Measurements from ENCODE around the gene CCDC83. TPM values are rescaled to one million over a fixed set of nuclear protein-coding genes. Genes with fewer than 3 reads are reported as not detected.
"Not testable (repeated sequence)": the region's sequence is repeated elsewhere in the genome, so short reads cannot be mapped to it uniquely, and the experiment has no call there.

The CCDC83 gene
- total RNA-seq, 2 donors from 2014 or later, result not detected

DNA sequence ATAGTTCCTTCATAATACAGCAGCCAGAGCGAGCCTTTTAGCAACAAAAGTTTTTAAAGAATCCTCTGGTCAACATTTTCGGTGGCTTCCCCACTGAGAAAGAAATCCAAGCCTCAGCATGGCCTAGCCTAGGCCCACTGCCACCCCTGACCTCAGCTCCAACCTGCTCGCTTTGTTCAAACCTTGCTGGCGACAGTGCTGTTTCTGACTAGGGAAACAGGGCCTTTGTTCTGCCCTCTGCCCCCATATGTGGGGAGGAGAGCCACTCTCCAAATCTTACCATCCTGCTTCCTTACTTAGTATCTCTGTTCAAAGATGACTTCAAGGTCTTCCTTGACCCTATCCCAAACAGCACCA lies 95.8 kb downstream of the CCDC83 start:
- intact Hi-C loops (cut with DNase I), result no loop called here
- DNase-seq (ENCODE audit: low spot score), result no peak

GRCh38 chr11:85951428-85952107 lies 96.4 kb downstream of the CCDC83 start:
- intact Hi-C loops (cut with DNase I), result no loop called here

GRCh38 chr11:85952108-85952485 lies 96.9 kb downstream of the CCDC83 start:
- DNase-seq (ENCODE audit: low spot score); intact Hi-C loops (cut with DNase I): not testable (repeated sequence)

More at GRCh38 chr11:85951428-85952107, 96.4 kb downstream of the CCDC83 start:
- no peak for DNase-seq (ENCODE audit: low spot score)

DNA sequence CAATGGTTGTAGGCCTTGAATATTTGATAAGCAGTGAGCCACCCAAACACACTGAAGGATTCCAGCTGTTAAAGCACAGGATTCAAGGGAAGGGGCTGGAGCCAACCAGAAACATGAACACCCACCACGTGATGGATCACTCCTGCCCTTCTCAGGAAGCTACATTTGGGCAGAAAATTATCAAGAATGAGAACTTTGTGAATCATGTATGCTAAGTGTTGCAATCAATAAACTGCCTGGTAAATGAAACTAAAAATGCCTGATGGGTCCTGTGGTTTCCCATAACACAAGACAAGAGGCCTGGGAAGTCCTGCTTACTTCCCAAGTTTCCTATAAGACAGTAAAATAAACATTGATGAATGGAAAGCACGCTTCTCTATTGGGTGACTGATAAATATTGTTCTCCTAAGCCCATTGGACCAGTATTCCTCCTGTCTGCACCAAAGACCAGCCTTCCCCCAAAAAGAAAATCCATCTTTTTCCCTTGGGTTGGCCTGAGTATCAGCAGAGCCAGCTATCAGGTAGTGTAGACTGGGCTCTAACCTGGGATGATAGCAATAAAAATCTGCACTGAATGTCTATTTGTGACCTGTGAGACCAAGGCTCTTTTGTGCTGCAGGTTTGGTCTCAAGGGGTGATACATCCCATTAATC lies 98.4 kb downstream of the CCDC83 start:
- no peak for DNase-seq (ENCODE audit: low spot score)
- intact Hi-C loops (cut with DNase I), result no loop called here

DNA sequence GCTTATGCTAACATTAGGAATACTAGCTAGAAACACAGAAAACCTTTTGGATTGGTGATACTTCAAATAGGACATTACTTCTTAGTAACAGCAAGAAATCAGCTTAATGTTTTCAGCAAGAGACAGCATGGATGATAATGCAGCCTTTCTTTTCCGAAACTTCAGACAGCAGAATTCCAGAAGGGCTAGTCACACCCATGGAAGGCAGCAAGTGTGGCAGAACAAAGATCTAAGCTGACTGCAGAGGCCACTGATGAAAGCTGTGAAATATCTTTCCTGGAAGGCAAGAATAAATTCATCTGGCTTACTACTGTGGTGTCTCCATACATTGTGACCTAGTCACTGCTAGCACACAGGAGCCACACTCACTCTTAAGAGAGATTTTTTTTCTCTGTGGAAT lies 100.3 kb downstream of the CCDC83 start:
- intact Hi-C loops (cut with DNase I), result no loop called here

DNA sequence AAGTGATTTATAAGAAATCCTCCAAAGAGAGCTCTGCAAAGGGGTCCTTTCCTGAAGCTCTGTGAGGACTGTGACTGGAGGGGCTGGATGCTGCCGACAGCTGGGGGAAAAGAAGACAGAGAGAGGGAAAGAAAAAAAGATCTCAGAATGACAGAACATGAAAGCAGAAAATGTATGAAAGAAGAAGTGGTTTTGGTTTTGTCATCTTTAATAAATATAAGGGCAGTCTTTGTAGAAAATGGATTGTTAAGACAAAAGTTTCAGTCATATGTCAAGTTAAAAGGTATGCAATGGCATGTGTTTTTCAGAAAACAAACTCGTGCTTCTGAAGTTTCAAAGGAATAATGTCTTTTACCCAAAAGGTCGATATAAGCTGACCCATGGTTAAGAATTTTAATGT lies 105.5 kb downstream of the CCDC83 start:
- intact Hi-C loops (cut with DNase I), result no loop called here
- DNase-seq (ENCODE audit: low spot score), result no peak

More for the DNA sequence above, 100.3 kb downstream of the CCDC83 start:
- DNase-seq (ENCODE audit: low spot score), result no peak

- no peak for DNase-seq (ENCODE audit: low spot score)
These were observed 105.9 kb downstream of the CCDC83 start for GRCh38 chr11:85961130-85961529.

GRCh38 chr11:85961930-85962363 lies 106.8 kb downstream of the CCDC83 start:
- intact Hi-C loops (cut with DNase I), result no loop called here
- no peak for DNase-seq (ENCODE audit: low spot score)

More at GRCh38 chr11:85961130-85961529, 105.9 kb downstream of the CCDC83 start:
- intact Hi-C loops (cut with DNase I), result no loop called here

- intact Hi-C loops (cut with DNase I), result no loop called here
- no peak for DNase-seq (ENCODE audit: low spot score)
These were observed 110.0 kb downstream of the CCDC83 start for GRCh38 chr11:85965202-85965601.

DNA sequence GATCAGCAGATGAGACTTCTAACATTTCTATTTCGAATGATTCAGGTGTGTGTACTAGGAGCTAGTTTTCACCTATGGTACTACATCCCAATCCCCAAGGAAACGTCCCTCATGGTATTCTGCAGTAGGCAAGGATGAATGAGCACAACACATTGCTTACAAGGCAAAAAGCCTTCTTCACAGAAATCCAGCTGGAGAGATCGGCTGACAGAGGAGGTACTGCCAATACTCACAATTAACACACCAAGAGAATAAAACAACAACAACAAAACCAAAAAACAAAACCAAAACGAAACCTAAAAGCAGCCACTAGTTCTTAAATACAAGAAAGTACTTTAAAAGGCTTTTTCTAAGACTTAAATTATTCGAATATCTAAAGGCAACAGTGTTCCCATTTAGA lies 112.3 kb downstream of the CCDC83 start:
- intact Hi-C loops (cut with DNase I), result no loop called here
- DNase-seq (ENCODE audit: low spot score), result no peak

Other genes with a start within 250 kb of the CCDC83 start
- 10 to 100 TPM; 17.2 to 20.5 TPM for gene DLG2, start 228.0 kb upstream of the CCDC83 start, total RNA-seq
- 10 to 100 TPM; 55.1 to 59.5 TPM for gene TMEM126B, start 226.8 kb upstream of the CCDC83 start, total RNA-seq
- gene TMEM126A, start 207.4 kb upstream of the CCDC83 start, total RNA-seq, result 10 to 100 TPM; 29.6 to 30.2 TPM
- 10 to 100 TPM; 31.7 to 34.5 TPM for gene CREBZF, start 190.3 kb upstream of the CCDC83 start, total RNA-seq
- gene CCDC89, start 169.2 kb upstream of the CCDC83 start, total RNA-seq, result 1 to 10 TPM; 1.3 to 2.5 TPM
- 100 to 1,000 TPM; 144 to 183 TPM for gene SYTL2, start 44.2 kb upstream of the CCDC83 start, total RNA-seq
- 100 to 1,000 TPM; 237 to 371 TPM for gene PICALM, start 213.7 kb downstream of the CCDC83 start, total RNA-seq